Epithelial cell of proximal tubule (primary cell): ENCODE results near the gene PBX1. TPM values are rescaled to one million over a fixed set of nuclear protein-coding genes. Genes with fewer than 3 reads are reported as not detected.

Source experiments
- DNase-seq: peaks from one replicate; pipeline ENCODE4 v3.0.0-alpha.2; 2011; ENCODE audit warnings: low read depth
- H3K4me3 ChIP-seq: 2 replicates; pipeline ENCODE4 v1.5.1; 2011; ENCODE audit warnings: low read depth, mild to moderate bottlenecking, low read length
- total RNA-seq: library from RNA; depleted of rRNA; stranded (reverse); fragments of >200 nt; gene quantifications from 2 replicates; pipeline ENCODE4 v1.2.3, GENCODE V29; 2015
- TF ChIP-seq, protein P1 (sequence below): conservative IDR thresholded peaks from 2 replicates; pipeline ENCODE4 v1.5.1; 2012; ENCODE audit warnings: low read depth, mild to moderate bottlenecking, low read length

The PBX1 gene
- total RNA-seq, 1 donor from 2014 or later = 3.0 TPM

DNA sequence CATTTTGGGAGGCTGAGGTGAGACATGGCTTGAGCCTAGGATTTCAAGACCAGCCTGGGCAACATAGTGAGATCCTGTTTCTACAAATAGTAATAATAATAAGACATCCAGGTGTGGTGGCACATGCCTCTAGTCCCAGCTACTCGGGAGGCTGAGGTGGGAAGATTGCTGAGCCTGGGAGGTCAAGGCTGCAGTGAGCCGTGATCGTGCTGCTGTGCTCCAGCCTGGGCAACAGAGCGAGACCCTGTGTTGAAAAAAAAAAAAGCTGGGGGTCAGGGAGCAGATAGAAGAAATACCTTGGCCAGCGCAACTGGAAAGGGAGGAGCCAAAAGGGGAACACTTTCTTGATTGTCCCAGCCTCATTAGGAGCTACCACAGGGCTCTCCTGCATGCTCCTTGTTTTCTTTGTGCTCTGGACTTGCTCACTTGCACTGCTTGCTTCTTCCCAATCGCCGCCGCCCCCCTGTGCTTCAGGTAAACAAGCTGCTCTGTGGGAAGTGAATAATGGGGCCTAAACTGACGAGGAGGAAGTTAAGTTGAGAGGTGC, 31.1 kb downstream of the PBX1 start:
- TF ChIP-seq, protein P1, sequence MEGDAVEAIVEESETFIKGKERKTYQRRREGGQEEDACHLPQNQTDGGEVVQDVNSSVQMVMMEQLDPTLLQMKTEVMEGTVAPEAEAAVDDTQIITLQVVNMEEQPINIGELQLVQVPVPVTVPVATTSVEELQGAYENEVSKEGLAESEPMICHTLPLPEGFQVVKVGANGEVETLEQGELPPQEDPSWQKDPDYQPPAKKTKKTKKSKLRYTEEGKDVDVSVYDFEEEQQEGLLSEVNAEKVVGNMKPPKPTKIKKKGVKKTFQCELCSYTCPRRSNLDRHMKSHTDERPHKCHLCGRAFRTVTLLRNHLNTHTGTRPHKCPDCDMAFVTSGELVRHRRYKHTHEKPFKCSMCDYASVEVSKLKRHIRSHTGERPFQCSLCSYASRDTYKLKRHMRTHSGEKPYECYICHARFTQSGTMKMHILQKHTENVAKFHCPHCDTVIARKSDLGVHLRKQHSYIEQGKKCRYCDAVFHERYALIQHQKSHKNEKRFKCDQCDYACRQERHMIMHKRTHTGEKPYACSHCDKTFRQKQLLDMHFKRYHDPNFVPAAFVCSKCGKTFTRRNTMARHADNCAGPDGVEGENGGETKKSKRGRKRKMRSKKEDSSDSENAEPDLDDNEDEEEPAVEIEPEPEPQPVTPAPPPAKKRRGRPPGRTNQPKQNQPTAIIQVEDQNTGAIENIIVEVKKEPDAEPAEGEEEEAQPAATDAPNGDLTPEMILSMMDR = no peak
- no peak for DNase-seq
- H3K4me3 ChIP-seq = no peak overlapping the region

- H3K4me3 ChIP-seq = no peak overlapping the region
- no peak for DNase-seq
- TF ChIP-seq, protein P1 = no peak
Measured at GRCh38 chr1:164590592-164590991, 31.6 kb downstream of the PBX1 start.

GRCh38 chr1:164591858-164592257, 32.9 kb downstream of the PBX1 start:
- DNase-seq = no peak
- TF ChIP-seq, protein P1 = no peak
- H3K4me3 ChIP-seq = no peak overlapping the region

DNA sequence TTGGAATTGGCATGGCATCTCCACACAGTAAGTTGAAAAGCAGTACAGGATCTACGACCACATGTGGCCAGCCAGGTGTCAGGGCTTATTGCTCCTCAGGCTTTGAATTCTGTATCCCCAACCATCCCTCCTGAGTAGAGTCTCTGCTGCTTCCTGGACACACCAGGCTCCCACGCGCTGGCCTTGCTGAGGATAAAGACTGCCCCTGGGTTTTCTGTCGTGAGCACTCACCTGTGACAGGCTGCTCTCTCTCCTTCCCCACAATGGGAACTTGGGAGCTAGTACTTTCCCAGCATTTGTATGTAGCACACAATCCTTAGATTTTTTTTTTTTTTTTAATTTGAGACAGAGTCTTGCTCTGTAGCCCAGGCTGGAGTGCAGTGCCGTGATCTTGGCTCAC, 33.6 kb downstream of the PBX1 start:
- H3K4me3 ChIP-seq = no peak overlapping the region
- TF ChIP-seq, protein P1 = no peak
- DNase-seq = no peak

- TF ChIP-seq, protein P1 = no peak
- DNase-seq = no peak
- H3K4me3 ChIP-seq = no peak overlapping the region
Measured at GRCh38 chr1:164595212-164595611, 36.2 kb downstream of the PBX1 start.

- TF ChIP-seq, protein P1 = no peak
Measured at GRCh38 chr1:164596172-164596571, 37.2 kb downstream of the PBX1 start.

DNA sequence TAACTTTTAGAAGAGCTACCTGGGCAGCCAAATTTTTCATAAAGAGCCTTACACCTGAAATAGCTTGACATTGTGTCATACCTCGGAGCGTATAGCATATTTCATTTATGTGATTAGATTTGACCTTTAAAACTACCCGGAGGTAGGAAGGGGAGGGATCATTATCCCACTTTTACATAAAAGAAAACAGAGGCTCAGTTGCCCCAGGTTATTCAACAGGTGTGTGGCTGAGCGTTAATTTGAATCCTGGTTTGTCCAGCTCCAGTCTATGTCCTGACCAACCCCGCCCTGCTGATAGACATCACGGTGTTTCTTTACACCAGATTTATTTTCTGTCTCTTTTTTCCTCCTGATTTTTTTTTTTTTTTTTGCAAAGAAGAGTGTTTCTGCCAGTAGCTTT, 39.7 kb downstream of the PBX1 start:
- H3K4me3 ChIP-seq = no peak overlapping the region
- no peak for DNase-seq
- TF ChIP-seq, protein P1 = no peak

More at GRCh38 chr1:164596172-164596571, 37.2 kb downstream of the PBX1 start:
- H3K4me3 ChIP-seq = no peak overlapping the region
- no peak for DNase-seq
